HEK293 (cell line): ENCODE data around the gene TXNIP.
A peak's percentile ranks its signal among the peaks of the same experiment; 100 is the strongest.

ENCODE experiments used
- BCL11B ChIP-seq: fragments of 450-650 bp; formaldehyde crosslinking; IDR thresholded peaks from 2 replicates; pipeline ENCODE4 v1.5.1; 2016; ENCODE audit warnings: low read depth, missing biosample characterization, missing genetic modification characterization
- HOXA7 ChIP-seq: sonication (generic); formaldehyde crosslinking; IDR thresholded peaks from 2 replicates; pipeline ENCODE4 v1.8.1; 2022; ENCODE audit warnings: missing genetic modification reagents, borderline replicate concordance
- HOXC10 ChIP-seq: sonication (generic); formaldehyde crosslinking; IDR thresholded peaks from 2 replicates; pipeline ENCODE4 v1.8.1; 2023; ENCODE audit warnings: mild to moderate bottlenecking, missing genetic modification reagents
- MZF1 ChIP-seq: fragments of 450-650 bp; formaldehyde crosslinking; IDR thresholded peaks from 2 replicates; pipeline ENCODE4 v1.5.1; 2017; ENCODE audit warnings: missing biosample characterization, missing genetic modification characterization, borderline replicate concordance
- YY1 ChIP-seq: fragments of 450-650 bp; formaldehyde crosslinking; IDR thresholded peaks from 2 replicates; pipeline ENCODE4 v1.5.1; 2018; ENCODE audit warnings: missing biosample characterization, missing genetic modification characterization
- ZBTB8A ChIP-seq: fragments of 450-650 bp; formaldehyde crosslinking; IDR thresholded peaks from 2 replicates; pipeline ENCODE4 v1.5.1; 2016; ENCODE audit warnings: missing biosample characterization, missing genetic modification characterization
- ZFP3 ChIP-seq: fragments of 450-650 bp; formaldehyde crosslinking; IDR thresholded peaks from 2 replicates; pipeline ENCODE4 v1.5.1; 2016; ENCODE audit warnings: low read depth, missing biosample characterization, missing genetic modification characterization
- ZFP37 ChIP-seq: fragments of 450-650 bp; formaldehyde crosslinking; IDR thresholded peaks from 2 replicates; pipeline ENCODE4 v1.5.1; 2016; ENCODE audit warnings: missing biosample characterization, missing genetic modification characterization
- ZNF140 ChIP-seq: fragments of 450-650 bp; formaldehyde crosslinking; IDR thresholded peaks from 2 replicates; pipeline ENCODE4 v1.5.1; 2016; ENCODE audit warnings: missing biosample characterization, missing genetic modification characterization
- ZNF146 ChIP-seq: fragments of 450-650 bp; formaldehyde crosslinking; IDR thresholded peaks from 2 replicates; pipeline ENCODE4 v1.5.1; 2016; ENCODE audit warnings: missing biosample characterization, missing genetic modification characterization
- ZNF175 ChIP-seq: fragments of 450-650 bp; formaldehyde crosslinking; IDR thresholded peaks from 2 replicates; pipeline ENCODE4 v1.5.1; 2016; ENCODE audit warnings: missing biosample characterization, missing genetic modification characterization
- ZNF184 ChIP-seq: fragments of 450-650 bp; IDR thresholded peaks from 2 replicates; pipeline ENCODE4 v1.5.1; 2018; ENCODE audit warnings: missing biosample characterization, mild to moderate bottlenecking, missing genetic modification characterization
- ZNF350 ChIP-seq: fragments of 450-650 bp; formaldehyde crosslinking; IDR thresholded peaks from 2 replicates; pipeline ENCODE4 v1.5.0; 2017; ENCODE audit warnings: missing biosample characterization, mild to moderate bottlenecking, missing genetic modification characterization
- ZNF391 ChIP-seq: fragments of 450-650 bp; formaldehyde crosslinking; IDR thresholded peaks from 2 replicates; pipeline ENCODE4 v1.5.1; 2016; ENCODE audit warnings: low read depth, missing biosample characterization, missing genetic modification characterization, borderline replicate concordance
- ZNF48 ChIP-seq: fragments of 450-650 bp; formaldehyde crosslinking; IDR thresholded peaks from 2 replicates; pipeline ENCODE4 v1.5.1; 2016; ENCODE audit warnings: missing biosample characterization, missing genetic modification characterization
- ZNF560 ChIP-seq: fragments of 450-650 bp; formaldehyde crosslinking; IDR thresholded peaks from 2 replicates; pipeline ENCODE4 v1.5.1; 2017; ENCODE audit warnings: missing biosample characterization, missing genetic modification characterization, borderline replicate concordance
- ZNF585B ChIP-seq: fragments of 450-650 bp; formaldehyde crosslinking; IDR thresholded peaks from 2 replicates; pipeline ENCODE4 v1.5.1; 2016; ENCODE audit warnings: missing biosample characterization, missing genetic modification characterization
- ZNF610 ChIP-seq: fragments of 450-650 bp; formaldehyde crosslinking; IDR thresholded peaks from 2 replicates; pipeline ENCODE4 v1.5.1; 2016; ENCODE audit warnings: missing biosample characterization, missing genetic modification characterization, borderline replicate concordance
- ZNF623 ChIP-seq: fragments of 450-650 bp; formaldehyde crosslinking; IDR thresholded peaks from 2 replicates; pipeline ENCODE4 v1.5.1; 2016; ENCODE audit warnings: missing biosample characterization, missing genetic modification characterization
- ZNF629 ChIP-seq: fragments of 450-650 bp; formaldehyde crosslinking; IDR thresholded peaks from 2 replicates; pipeline ENCODE4 v1.5.1; 2017; ENCODE audit warnings: missing biosample characterization, missing genetic modification characterization
- ZNF701 ChIP-seq: fragments of 450-650 bp; formaldehyde crosslinking; IDR thresholded peaks from 2 replicates; pipeline ENCODE4 v1.5.1; 2016; ENCODE audit warnings: missing biosample characterization, missing genetic modification characterization
- ZNF777 ChIP-seq: fragments of 450-650 bp; formaldehyde crosslinking; IDR thresholded peaks from 2 replicates; pipeline ENCODE4 v1.5.1; 2017; ENCODE audit warnings: missing biosample characterization, missing genetic modification characterization, borderline replicate concordance
- ZNF792 ChIP-seq: fragments of 450-650 bp; formaldehyde crosslinking; IDR thresholded peaks from 2 replicates; pipeline ENCODE4 v1.5.1; 2016; ENCODE audit warnings: missing biosample characterization, missing genetic modification characterization
- ZNF843 ChIP-seq: fragments of 450-650 bp; formaldehyde crosslinking; IDR thresholded peaks from 2 replicates; pipeline ENCODE4 v1.5.1; 2016; ENCODE audit warnings: missing biosample characterization, missing genetic modification characterization
- ZXDB ChIP-seq: fragments of 450-650 bp; formaldehyde crosslinking; IDR thresholded peaks from 2 replicates; pipeline ENCODE4 v1.5.1; 2016; ENCODE audit warnings: missing biosample characterization, missing genetic modification characterization
- TF ChIP-seq, protein P1 (sequence below): fragments of 450-650 bp; formaldehyde crosslinking; IDR thresholded peaks from 2 replicates; pipeline ENCODE4 v1.5.1; 2016; ENCODE audit warnings: missing biosample characterization, missing genetic modification characterization
- TF ChIP-seq, protein P2 (sequence below): IDR thresholded peaks from 2 replicates; pipeline ENCODE4 v1.6.1; 2011; ENCODE audit warnings: mild to moderate bottlenecking, low read depth, low read length, borderline replicate concordance
- TF ChIP-seq, protein P3 (sequence below): fragments of 450-650 bp; formaldehyde crosslinking; IDR thresholded peaks from 2 replicates; pipeline ENCODE4 v1.5.1; 2016; ENCODE audit warnings: missing biosample characterization, missing genetic modification characterization, low read depth
- TF ChIP-seq, protein P4 (sequence below): fragments of 450-650 bp; formaldehyde crosslinking; IDR thresholded peaks from 2 replicates; pipeline ENCODE4 v1.5.1; 2016; ENCODE audit warnings: missing biosample characterization, missing genetic modification characterization
- TF ChIP-seq, protein P5 (sequence below): fragments of 450-650 bp; formaldehyde crosslinking; IDR thresholded peaks from 2 replicates; pipeline ENCODE4 v1.5.0; 2017; ENCODE audit warnings: missing biosample characterization, missing genetic modification characterization, borderline replicate concordance

Gene TXNIP

DNA sequence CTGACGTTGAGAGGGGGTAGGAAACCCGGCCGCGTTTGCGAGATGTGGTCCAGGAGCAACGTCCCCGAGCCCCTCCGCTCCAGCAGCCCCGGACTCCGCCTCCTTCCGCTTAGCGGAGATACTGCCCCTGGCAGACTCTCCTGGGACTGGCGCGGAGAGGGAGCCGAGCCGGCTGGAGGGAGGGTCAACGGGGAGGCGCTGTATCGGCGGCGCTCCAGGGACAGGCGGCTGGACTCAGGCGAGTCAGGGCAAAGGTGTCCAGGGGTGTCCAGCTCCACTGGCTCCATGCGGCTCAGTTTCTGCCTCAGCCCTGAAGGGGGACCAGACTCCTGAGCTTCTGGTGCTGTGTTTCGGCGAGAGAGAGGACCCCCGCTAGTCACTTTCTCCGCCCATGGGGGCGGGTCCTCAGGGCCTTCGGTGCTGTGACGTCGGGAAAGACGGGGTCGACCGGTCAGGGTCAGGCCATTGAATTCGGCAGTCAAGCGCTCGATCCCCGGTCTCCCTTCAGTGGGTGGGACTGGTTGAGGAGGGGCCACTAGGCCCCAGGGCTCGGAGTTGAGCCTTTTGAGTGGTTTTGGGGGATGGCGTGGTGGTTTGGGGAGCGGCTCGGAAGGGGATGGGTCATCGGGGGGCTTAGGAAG, 35.8 kb downstream of the TXNIP start (continued):
- TF ChIP-seq, protein P1, sequence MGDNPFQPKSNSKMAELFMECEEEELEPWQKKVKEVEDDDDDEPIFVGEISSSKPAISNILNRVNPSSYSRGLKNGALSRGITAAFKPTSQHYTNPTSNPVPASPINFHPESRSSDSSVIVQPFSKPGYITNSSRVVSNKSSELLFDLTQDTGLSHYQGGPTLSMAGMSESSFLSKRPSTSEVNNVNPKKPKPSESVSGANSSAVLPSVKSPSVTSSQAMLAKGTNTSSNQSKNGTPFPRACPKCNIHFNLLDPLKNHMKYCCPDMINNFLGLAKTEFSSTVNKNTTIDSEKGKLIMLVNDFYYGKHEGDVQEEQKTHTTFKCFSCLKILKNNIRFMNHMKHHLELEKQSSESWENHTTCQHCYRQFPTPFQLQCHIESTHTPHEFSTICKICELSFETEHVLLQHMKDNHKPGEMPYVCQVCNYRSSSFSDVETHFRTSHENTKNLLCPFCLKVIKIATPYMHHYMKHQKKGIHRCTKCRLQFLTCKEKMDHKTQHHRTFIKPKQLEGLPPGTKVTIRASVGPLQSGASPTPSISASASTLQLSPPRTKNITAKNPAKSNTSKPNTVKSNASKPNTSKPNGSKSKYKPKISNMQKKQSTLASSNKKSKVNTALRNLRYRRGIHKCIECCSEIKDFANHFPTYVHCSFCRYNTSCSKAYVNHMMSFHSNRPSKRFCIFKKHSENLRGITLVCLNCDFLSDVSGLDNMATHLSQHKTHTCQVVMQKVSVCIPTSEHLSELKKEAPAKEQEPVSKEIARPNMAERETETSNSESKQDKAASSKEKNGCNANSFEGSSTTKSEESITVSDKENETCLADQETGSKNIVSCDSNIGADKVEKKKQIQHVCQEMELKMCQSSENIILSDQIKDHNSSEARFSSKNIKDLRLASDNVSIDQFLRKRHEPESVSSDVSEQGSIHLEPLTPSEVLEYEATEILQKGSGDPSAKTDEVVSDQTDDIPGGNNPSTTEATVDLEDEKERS (tag by site-specific recombination) = no peak
- TF ChIP-seq YY1 (no peak), ZNF843 (tag by site-specific recombination) (no peak), ZNF184 (tag by site-specific recombination) (no peak), ZBTB8A (tag by site-specific recombination) (no peak), ZFP37 (tag by site-specific recombination) (no peak), ZNF140 (tag by site-specific recombination) (no peak), ZNF391 (tag by site-specific recombination) (peak; percentile 35; the same call in 1 of the 2 replicates), BCL11B (tag by site-specific recombination) (no peak), ZNF701 (tag by site-specific recombination) (no peak), ZFP3 (tag by site-specific recombination) (no peak), MZF1 (no peak), ZNF623 (tag by site-specific recombination) (no peak), HOXA7 (no peak), ZNF560 (tag by site-specific recombination) (no peak), ZXDB (tag by site-specific recombination) (peak; percentile 94), HOXC10 (CRISPR knock-in tag) (no peak), ZNF146 (no peak), ZNF585B (no peak), ZNF350 (tag by site-specific recombination) (no peak), ZNF792 (tag by site-specific recombination) (no peak), ZNF629 (tag by site-specific recombination) (peak; percentile 85), ZNF777 (no peak; the same call in 1 of the 2 replicates), ZNF48 (tag by site-specific recombination) (no peak), ZNF610 (tag by site-specific recombination) (no peak; the same call in 1 of the 2 replicates), ZNF175 (tag by site-specific recombination) (no peak)
- TF ChIP-seq, protein P2, sequence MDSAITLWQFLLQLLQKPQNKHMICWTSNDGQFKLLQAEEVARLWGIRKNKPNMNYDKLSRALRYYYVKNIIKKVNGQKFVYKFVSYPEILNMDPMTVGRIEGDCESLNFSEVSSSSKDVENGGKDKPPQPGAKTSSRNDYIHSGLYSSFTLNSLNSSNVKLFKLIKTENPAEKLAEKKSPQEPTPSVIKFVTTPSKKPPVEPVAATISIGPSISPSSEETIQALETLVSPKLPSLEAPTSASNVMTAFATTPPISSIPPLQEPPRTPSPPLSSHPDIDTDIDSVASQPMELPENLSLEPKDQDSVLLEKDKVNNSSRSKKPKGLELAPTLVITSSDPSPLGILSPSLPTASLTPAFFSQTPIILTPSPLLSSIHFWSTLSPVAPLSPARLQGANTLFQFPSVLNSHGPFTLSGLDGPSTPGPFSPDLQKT = no peak
- TF ChIP-seq, protein P3, sequence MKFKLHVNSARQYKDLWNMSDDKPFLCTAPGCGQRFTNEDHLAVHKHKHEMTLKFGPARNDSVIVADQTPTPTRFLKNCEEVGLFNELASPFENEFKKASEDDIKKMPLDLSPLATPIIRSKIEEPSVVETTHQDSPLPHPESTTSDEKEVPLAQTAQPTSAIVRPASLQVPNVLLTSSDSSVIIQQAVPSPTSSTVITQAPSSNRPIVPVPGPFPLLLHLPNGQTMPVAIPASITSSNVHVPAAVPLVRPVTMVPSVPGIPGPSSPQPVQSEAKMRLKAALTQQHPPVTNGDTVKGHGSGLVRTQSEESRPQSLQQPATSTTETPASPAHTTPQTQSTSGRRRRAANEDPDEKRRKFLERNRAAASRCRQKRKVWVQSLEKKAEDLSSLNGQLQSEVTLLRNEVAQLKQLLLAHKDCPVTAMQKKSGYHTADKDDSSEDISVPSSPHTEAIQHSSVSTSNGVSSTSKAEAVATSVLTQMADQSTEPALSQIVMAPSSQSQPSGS (tag by site-specific recombination) = no peak
- TF ChIP-seq, protein P4, sequence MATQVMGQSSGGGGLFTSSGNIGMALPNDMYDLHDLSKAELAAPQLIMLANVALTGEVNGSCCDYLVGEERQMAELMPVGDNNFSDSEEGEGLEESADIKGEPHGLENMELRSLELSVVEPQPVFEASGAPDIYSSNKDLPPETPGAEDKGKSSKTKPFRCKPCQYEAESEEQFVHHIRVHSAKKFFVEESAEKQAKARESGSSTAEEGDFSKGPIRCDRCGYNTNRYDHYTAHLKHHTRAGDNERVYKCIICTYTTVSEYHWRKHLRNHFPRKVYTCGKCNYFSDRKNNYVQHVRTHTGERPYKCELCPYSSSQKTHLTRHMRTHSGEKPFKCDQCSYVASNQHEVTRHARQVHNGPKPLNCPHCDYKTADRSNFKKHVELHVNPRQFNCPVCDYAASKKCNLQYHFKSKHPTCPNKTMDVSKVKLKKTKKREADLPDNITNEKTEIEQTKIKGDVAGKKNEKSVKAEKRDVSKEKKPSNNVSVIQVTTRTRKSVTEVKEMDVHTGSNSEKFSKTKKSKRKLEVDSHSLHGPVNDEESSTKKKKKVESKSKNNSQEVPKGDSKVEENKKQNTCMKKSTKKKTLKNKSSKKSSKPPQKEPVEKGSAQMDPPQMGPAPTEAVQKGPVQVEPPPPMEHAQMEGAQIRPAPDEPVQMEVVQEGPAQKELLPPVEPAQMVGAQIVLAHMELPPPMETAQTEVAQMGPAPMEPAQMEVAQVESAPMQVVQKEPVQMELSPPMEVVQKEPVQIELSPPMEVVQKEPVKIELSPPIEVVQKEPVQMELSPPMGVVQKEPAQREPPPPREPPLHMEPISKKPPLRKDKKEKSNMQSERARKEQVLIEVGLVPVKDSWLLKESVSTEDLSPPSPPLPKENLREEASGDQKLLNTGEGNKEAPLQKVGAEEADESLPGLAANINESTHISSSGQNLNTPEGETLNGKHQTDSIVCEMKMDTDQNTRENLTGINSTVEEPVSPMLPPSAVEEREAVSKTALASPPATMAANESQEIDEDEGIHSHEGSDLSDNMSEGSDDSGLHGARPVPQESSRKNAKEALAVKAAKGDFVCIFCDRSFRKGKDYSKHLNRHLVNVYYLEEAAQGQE (tag by site-specific recombination) = no peak
- TF ChIP-seq, protein P5, sequence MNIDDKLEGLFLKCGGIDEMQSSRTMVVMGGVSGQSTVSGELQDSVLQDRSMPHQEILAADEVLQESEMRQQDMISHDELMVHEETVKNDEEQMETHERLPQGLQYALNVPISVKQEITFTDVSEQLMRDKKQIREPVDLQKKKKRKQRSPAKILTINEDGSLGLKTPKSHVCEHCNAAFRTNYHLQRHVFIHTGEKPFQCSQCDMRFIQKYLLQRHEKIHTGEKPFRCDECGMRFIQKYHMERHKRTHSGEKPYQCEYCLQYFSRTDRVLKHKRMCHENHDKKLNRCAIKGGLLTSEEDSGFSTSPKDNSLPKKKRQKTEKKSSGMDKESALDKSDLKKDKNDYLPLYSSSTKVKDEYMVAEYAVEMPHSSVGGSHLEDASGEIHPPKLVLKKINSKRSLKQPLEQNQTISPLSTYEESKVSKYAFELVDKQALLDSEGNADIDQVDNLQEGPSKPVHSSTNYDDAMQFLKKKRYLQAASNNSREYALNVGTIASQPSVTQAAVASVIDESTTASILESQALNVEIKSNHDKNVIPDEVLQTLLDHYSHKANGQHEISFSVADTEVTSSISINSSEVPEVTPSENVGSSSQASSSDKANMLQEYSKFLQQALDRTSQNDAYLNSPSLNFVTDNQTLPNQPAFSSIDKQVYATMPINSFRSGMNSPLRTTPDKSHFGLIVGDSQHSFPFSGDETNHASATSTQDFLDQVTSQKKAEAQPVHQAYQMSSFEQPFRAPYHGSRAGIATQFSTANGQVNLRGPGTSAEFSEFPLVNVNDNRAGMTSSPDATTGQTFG (tag by site-specific recombination) = no peak
